Spinal cord (tissue), 10 donors: ENCODE measurements around the gene RIMBP2. TPM values are rescaled to one million over a fixed set of nuclear protein-coding genes. Genes with fewer than 3 reads are reported as not detected.

Source experiments
- DNase-seq, 6 donors: peaks; one replicate each; pipeline versions ENCODE4 v3.0.0 to v3.0.0-alpha.2; 2013 to 2015; ENCODE audit warnings: low spot score in 6 of 6, low read depth in 4 of 6
- H3K27ac ChIP-seq: one replicate; pipeline ENCODE4 v1.5.1; 2013; ENCODE audit warnings: low read depth, low read length, control low read depth
- H3K27me3 ChIP-seq: one replicate; pipeline ENCODE4 v1.6.1; 2013; ENCODE audit warnings: low read length; ENCODE audit not compliant: control insufficient read depth, insufficient read depth
- H3K36me3 ChIP-seq: one replicate; pipeline ENCODE4 v1.6.1; 2013; ENCODE audit warnings: low read length; ENCODE audit not compliant: control insufficient read depth, insufficient read depth
- H3K4me1 ChIP-seq: one replicate; pipeline ENCODE4 v1.6.1; 2013; ENCODE audit warnings: low read length; ENCODE audit not compliant: control insufficient read depth, insufficient read depth
- H3K4me3 ChIP-seq: one replicate; pipeline ENCODE4 v1.5.1; 2013; ENCODE audit warnings: low read depth, low read length, control low read depth
- H3K9me3 ChIP-seq: one replicate; pipeline ENCODE4 v1.6.1; 2013; ENCODE audit warnings: low read length; ENCODE audit not compliant: control insufficient read depth, insufficient read depth
- WGBS: methylation state at CpG from one replicate; pipeline ENCODE4 v1.1.5; 2013; ENCODE audit warnings: missing lambda C conversion rate; ENCODE audit not compliant: insufficient coverage; 5-methylcytosine and 5-hydroxymethylcytosine counted together
- polyA plus RNA-seq, 2 donors: library from polyadenylated mRNA; unstranded; fragments of 120-200 nt; gene quantifications; one replicate each; pipeline ENCODE4 v1.2.1, GENCODE V29; 2013; ENCODE audit not compliant: insufficient read length in 2 of 2
- total RNA-seq, 2 donors: library from RNA; depleted of rRNA in 1 of 2; stranded (reverse); fragments of 120-200 nt in 1 of 2; fragments of >200 nt in 1 of 2; gene quantifications; one replicate each; pipeline versions ENCODE4 v1.2.3 to v1.2.4, GENCODE V29; 2013 to 2014
- donor health status: healthy.

RIMBP2 gene
- total and polyA plus RNA-seq, 4 donors, result 11.4 to 37.3 (median 27.5) TPM

DNA sequence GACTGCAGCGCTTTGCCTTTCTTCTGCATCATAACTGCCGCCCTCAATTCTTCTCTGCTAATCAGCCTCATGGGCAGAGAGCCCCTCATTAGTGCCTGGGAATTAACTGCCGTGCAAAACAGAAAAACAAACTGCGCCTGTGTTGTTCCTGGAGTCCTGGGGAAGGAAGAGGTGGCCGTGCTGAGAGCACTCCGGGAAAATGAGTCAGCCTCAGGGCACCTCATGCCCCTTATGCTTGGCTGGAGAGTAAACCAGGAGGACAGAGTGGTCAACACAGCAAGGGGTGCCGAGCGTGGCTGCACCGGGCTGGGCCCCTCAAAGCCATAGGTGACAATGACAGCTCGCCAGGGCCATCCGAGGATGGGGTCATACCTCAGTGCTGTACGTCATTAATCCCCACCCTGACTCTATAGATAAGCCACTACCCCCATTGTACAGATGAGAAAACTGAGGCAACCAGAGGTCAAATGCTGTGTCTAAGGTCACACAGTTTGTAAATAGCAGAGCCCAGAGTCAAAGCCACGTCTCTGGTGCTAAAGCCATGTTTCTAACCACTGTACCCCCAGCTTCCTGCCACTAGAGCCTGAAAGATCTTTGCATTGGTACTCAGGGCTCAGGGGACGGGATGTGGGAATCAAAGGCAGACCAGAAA, 74.4 kb downstream of the RIMBP2 start:
- H3K4me1 ChIP-seq, result peaks cover 32% of the 10 kb centered on the region
- DNase-seq, result peak in 1 of 6 donors; percentile 52
- no peak overlapping the region for H3K4me3 ChIP-seq
- H3K9me3 ChIP-seq, result no peaks in the 10 kb centered on the region
- no peak overlapping the region for H3K27ac ChIP-seq
- H3K36me3 ChIP-seq, result no peaks in the 10 kb centered on the region
- no peaks in the 10 kb centered on the region for H3K27me3 ChIP-seq
- 89% methylated on average over 13 of the region's 14 CpGs for WGBS

DNA sequence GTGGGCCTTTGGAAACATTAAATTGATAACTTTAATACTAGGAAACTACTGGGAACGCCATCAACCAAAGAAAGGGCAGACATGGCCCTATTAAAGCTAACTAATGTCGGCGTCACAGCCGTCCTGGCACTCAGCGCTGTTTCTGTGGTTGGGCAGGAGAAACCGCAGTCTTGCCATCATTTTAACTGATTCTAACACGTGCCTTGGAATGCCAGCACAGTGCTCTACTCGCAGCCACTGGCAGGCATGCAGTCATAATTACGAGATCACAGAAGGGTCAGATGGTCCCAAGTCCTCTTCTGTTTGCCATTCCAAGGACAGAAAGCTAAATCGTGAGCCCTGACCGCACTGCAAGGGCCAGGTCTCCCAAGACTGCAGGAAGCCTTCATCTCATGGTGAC, 75.2 kb downstream of the RIMBP2 start:
- Histone ChIP-seq H3K27me3 (no peaks in the 10 kb centered on the region), H3K9me3 (no peaks in the 10 kb centered on the region), H3K4me3 (no peak overlapping the region), H3K4me1 (peaks cover 32% of the 10 kb centered on the region), H3K36me3 (no peaks in the 10 kb centered on the region), H3K27ac (no peak overlapping the region)
- WGBS, result 66% methylated on average over 11 of the region's 11 CpGs
- DNase-seq, result peak in 1 of 6 donors; percentile 72

DNA sequence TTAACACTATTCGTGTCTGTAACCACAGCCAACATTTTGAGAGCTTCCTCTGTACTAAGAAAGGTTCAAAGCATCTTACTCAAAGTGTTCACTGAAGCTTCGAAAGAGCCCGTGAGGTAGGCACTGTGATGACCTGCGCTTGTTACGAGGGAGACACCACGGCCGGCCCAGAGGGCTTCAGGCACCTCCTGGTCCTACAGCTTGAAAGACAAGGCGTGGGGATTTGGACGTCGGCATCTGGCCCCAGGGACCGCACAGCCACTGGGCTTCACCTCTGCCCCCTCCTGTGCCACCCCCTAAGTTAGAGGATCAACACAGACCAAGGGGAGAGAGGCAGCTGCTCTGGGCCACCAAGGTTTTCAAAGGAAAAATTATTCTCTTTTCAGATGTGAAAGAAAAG, 75.6 kb downstream of the RIMBP2 start:
- Histone ChIP-seq H3K9me3 (no peaks in the 10 kb centered on the region), H3K4me1 (peaks cover 32% of the 10 kb centered on the region), H3K4me3 (no peak overlapping the region), H3K27me3 (no peaks in the 10 kb centered on the region), H3K36me3 (no peaks in the 10 kb centered on the region), H3K27ac (no peak overlapping the region)
- no peak for DNase-seq
- 77% methylated on average over 11 of the region's 11 CpGs for WGBS

DNA sequence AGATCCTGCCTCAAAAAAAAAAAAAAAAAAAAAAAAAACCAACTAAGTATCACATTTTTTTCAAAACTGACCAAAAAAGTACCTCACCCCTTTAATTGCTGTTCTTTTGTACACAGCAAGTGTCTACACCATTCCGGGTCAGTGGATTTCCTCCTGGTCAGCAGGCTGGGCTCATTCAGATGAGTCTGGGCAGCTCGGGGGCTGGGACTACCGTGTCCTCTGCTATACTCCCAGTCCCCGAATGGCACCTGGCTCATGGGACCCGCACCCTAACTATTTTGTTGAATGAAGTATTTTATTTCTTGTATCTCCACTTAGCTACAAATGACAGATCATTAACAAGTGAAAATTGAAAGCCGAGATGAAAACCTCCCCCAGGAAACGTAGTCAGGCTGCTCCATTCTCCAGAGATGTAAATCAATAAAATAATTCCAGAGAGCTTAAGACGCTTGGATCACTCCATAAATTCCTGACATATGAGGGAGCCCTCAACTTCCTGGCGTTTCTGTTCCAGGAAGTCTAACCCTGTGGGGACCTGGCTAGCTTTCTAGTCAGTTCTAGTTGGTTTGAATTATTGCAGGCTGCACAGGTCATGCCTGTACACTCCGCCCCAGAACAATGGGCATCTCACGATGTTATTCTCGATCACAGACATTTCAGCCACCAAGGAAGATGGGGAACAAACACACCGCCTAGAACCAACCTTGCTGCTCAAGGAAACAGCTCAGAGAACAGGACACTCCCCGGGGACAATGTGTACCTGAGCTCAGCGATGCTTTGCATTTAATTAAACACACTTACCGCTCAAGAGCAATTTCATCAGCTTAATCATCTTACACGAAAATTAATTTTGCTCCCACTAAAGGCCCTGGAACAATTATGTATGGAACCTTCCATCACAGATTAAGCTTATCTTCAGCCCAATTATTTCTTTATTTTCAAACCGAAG, 76.3 kb downstream of the RIMBP2 start:
- H3K36me3 ChIP-seq, result no peaks in the 10 kb centered on the region
- no peak overlapping the region for H3K27ac ChIP-seq
- H3K4me1 ChIP-seq, result peaks cover 38% of the 10 kb centered on the region
- H3K9me3 ChIP-seq, result no peaks in the 10 kb centered on the region
- WGBS, result 67% methylated on average over 10 of the region's 18 CpGs
- DNase-seq, result peak in 1 of 6 donors; percentile 80
- no peak overlapping the region for H3K4me3 ChIP-seq
- H3K27me3 ChIP-seq, result peaks cover 2% of the 10 kb centered on the region

DNA sequence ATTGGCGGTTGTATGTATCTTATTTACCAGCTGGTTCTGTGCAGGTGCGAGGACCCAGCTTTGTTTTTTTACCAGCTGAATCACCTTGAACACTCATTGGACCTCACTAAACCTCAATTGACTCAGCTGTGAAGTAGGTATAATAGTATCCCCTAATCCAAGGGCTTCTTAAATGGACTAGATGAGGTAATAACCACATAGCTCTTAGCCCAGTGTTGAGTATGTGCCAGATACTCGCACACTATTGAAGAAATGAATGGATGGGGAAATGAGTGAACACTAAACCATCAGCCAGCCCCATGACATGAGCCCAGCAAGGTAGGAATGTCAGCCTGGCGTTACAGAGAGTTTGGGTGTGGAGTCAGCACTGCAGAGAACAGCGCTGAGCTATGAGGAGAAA, 79.7 kb downstream of the RIMBP2 start:
- peaks cover 38% of the 10 kb centered on the region for H3K4me1 ChIP-seq
- 86% methylated on average over 2 of the region's 5 CpGs for WGBS

DNA sequence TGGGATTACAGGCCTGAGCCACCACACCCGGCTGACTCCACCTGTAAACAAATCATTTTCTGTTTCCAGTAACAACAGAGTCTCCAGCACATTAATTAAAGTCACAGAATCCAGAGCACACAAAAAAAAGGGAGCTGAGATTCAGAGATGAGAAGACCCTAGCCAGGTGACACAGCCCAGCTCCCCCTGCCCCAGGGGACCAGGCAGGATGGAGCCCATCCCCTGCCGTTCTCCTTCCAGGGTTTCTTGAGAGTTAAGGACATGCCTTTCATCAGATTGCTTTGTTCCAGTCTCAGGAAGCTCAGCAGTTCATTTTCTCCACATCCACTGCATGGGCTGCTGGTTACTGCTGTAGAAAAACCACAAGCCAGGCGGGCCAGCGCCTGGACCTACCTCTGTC, 81.2 kb downstream of the RIMBP2 start:
- DNase-seq, result no peak
- WGBS, result 68% methylated on average over 4 of the region's 4 CpGs
- H3K27ac ChIP-seq, result no peak overlapping the region
- H3K4me1 ChIP-seq, result peaks cover 28% of the 10 kb centered on the region
- H3K27me3 ChIP-seq, result peaks cover 2% of the 10 kb centered on the region
- no peak overlapping the region for H3K4me3 ChIP-seq
- no peaks in the 10 kb centered on the region for H3K36me3 ChIP-seq
- no peaks in the 10 kb centered on the region for H3K9me3 ChIP-seq

More for the DNA sequence above, 79.7 kb downstream of the RIMBP2 start:
- H3K27me3 ChIP-seq, result peaks cover 2% of the 10 kb centered on the region
- no peaks in the 10 kb centered on the region for H3K9me3 ChIP-seq
- no peak for DNase-seq
- H3K36me3 ChIP-seq, result no peaks in the 10 kb centered on the region
- H3K27ac ChIP-seq, result no peak overlapping the region
- H3K4me3 ChIP-seq, result no peak overlapping the region

DNA sequence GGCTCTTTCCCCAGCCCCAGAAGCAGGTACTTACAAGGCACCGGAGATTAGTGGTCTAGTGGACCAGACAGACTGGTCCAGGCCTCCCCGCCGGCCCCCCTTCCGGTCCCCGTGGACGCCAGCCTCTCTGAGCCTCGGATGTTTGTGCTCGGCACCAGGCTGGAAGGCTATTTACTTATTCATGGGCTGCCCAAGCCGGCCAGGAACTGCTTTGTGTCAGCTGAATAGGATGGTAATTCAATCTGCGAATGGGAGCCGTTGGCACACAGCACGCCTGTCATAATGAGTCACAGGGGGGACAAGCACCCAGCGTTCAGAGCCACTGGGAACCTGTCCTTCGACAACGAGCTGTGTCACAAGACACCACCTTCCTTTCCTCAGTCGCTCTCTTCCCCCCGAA, 82.3 kb downstream of the RIMBP2 start:
- H3K4me3 ChIP-seq, result no peak overlapping the region
- no peaks in the 10 kb centered on the region for H3K9me3 ChIP-seq
- DNase-seq, result peak in 5 of 6 donors; percentile 49 to 91 (median 64)
- H3K27me3 ChIP-seq, result peaks cover 2% of the 10 kb centered on the region
- H3K4me1 ChIP-seq, result peaks cover 25% of the 10 kb centered on the region
- no peaks in the 10 kb centered on the region for H3K36me3 ChIP-seq
- no peak overlapping the region for H3K27ac ChIP-seq
- WGBS, result 3% methylated on average over 15 of the region's 17 CpGs

DNA sequence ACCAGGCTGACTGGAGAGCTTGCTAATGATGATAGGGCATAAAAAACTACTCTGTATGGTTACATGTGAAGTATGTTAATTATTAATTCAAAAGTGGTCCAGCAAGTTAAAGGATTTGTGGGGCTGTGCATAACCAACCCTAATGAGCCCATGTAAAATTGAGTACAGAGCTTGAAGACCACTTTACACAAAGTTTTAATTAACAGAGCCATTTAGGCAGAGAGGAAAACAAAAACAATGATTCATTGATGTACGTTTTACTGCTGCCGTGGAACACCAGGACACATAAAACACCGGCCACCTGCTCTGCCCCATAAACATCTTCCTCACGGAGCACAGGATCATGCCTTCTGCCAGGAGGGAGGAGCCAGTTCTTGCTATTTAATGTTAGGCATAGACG, 83.5 kb downstream of the RIMBP2 start:
- H3K36me3 ChIP-seq, result no peaks in the 10 kb centered on the region
- H3K4me1 ChIP-seq, result peaks cover 25% of the 10 kb centered on the region
- no peaks in the 10 kb centered on the region for H3K9me3 ChIP-seq
- H3K4me3 ChIP-seq, result no peak overlapping the region
- no peak overlapping the region for H3K27ac ChIP-seq
- peaks cover 2% of the 10 kb centered on the region for H3K27me3 ChIP-seq
- 10% methylated on average over 2 of the region's 5 CpGs for WGBS
- DNase-seq, result peak in 1 of 6 donors; percentile 84

DNA sequence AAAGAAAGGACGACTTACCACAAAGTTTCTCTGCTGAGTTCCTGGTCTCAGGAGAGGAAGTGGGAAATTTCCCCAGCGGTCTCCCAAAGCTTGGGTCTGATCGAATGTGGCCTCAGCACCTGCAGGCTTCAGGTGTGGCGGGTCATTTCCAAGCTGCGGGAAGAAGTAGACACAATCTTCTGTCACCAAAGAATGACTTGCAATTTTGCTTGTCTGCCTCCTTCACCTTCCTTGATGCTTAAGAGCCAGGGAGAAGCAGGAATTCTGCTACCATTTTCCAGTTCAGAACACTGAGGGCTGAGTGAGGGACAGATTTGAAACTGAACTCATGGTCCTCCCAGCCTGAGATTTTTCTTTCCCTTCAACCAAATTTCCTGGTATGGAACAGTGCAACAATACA, 87.8 kb downstream of the RIMBP2 start:
- Histone ChIP-seq H3K4me1 (peaks cover 5% of the 10 kb centered on the region), H3K27me3 (no peaks in the 10 kb centered on the region), H3K36me3 (no peaks in the 10 kb centered on the region), H3K27ac (no peak overlapping the region), H3K4me3 (no peak overlapping the region), H3K9me3 (no peaks in the 10 kb centered on the region)
- 90% methylated on average over 2 of the region's 5 CpGs for WGBS
- no peak for DNase-seq
